Pancreas (tissue), 10 donors: ENCODE results near the gene ME3. TPM values are rescaled to one million over a fixed set of nuclear protein-coding genes. Genes with fewer than 3 reads are reported as not detected.

Source experiments
- ATAC-seq, 4 donors: fragments of 200-7000 bp; cut with Tn5 transposase; one replicate each; pipeline versions ENCODE4 v1.8.0 to v1.9.1; 2020; ENCODE audit warnings: mild to moderate bottlenecking in 4 of 4, moderate library complexity in 4 of 4
- DNase-seq, 6 donors: peaks; one replicate each; pipeline ENCODE4 v3.0.0-alpha.2; 2020
- FAIRE-seq: peaks from 2 replicates; lab custom pipeline; 2012; peaks lifted over from hg19 to GRCh38; lab: Jason Lieb, UNC
- H3K27ac ChIP-seq, 4 donors: fragments of 200-600 bp; sonication (generic); 1 replicate in 3 of 4; 2 replicates in 1 of 4; pipeline versions ENCODE4 v1.5.0 to v1.8.0; 2020
- H3K27me3 ChIP-seq, 4 donors: fragments of 200-600 bp; one replicate each; pipeline ENCODE4 v1.8.0; 2021
- H3K36me3 ChIP-seq, 3 donors: fragments of 200-600 bp; sonication (generic) in 1 of 3; one replicate each; pipeline versions ENCODE4 v1.5.0 to v1.8.0; 2020 to 2021
- H3K4me1 ChIP-seq, 3 donors: fragments of 200-600 bp; one replicate each; pipeline ENCODE4 v1.8.0; 2021
- H3K4me3 ChIP-seq, 4 donors: fragments of 200-600 bp; sonication (generic) in 2 of 4; one replicate each; pipeline versions ENCODE4 v1.5.0 to v1.8.0; 2020 to 2021
- H3K9me3 ChIP-seq, 4 donors: fragments of 200-600 bp; one replicate each; pipeline ENCODE4 v1.8.0; 2021
- WGBS, 2 donors: extraction: QIAGEN DNeasy Blood & Tissue Kit; methylation state at CpG; one replicate each; pipeline ENCODE4 v1.1.7; 2013; 5-methylcytosine and 5-hydroxymethylcytosine counted together
- intact Hi-C, 3 donors: fragments of 100-400 bp; cut with DNase I; formaldehyde crosslinking; loops; one replicate each; pipeline versions ENCODE4 v1.11.1 to v1.14.2; 2022
- polyA plus RNA-seq, 2 donors: library from polyadenylated mRNA; stranded (reverse); fragments of 200-250 nt; gene quantifications; one replicate each; pipeline ENCODE4 v1.2.3, GENCODE V29; 2013
- total RNA-seq, 6 donors: library from RNA; stranded (reverse); fragmentation: NEBNext Ultra II Directional in 4 of 6; extraction: Animal tissue kit (Norgen Biotek cat#: 25700) in 4 of 6; gene quantifications; one replicate each; pipeline versions ENCODE4 v1.2.1 to v1.2.4, GENCODE V29; 2021 to 2023
- TF ChIP-seq, protein P1 (sequence below), 4 donors: fragments of 200-600 bp; sonication (generic) in 3 of 4; IDR thresholded peaks; one replicate each; pipeline versions ENCODE4 v1.5.0 to v1.8.0; 2021; ENCODE audit warnings: antibody characterized with exemption in 4 of 4
- donor health status: healthy with polysubstance abuse.
- donor health status: DM: no; HTN: no; CAD: no; lungs with moderate emphysema.
- donor health status: DM: no; HTN: no; CAD: no.
- donor health status: control.
- donor health status: control.
- donor health status: Bipolar disorder and iron deficiency.
- donor health status: DM: yes; HTN: yes; CAD: no.
- donor health status: DM: no; HTN: no; CAD: no.
- donor health status: DM: no; HTN: no; CAD: no.
- donor health status: DM: yes; HTN: yes; CAD: no.

ME3 gene
- total and polyA plus RNA-seq, 8 donors = 6.5 to 38.8 (median 13.2) TPM

GRCh38 chr11:86446163-86446923, 226.1 kb downstream of the ME3 start:
- no peaks in the 10 kb centered on the region for H3K4me1 ChIP-seq
- H3K36me3 ChIP-seq = no peaks in the 10 kb centered on the region
- intact Hi-C loops = no loop called here
- no peak overlapping the region for H3K27ac ChIP-seq
- no peaks in the 10 kb centered on the region for H3K27me3 ChIP-seq
- TF ChIP-seq, protein P1, sequence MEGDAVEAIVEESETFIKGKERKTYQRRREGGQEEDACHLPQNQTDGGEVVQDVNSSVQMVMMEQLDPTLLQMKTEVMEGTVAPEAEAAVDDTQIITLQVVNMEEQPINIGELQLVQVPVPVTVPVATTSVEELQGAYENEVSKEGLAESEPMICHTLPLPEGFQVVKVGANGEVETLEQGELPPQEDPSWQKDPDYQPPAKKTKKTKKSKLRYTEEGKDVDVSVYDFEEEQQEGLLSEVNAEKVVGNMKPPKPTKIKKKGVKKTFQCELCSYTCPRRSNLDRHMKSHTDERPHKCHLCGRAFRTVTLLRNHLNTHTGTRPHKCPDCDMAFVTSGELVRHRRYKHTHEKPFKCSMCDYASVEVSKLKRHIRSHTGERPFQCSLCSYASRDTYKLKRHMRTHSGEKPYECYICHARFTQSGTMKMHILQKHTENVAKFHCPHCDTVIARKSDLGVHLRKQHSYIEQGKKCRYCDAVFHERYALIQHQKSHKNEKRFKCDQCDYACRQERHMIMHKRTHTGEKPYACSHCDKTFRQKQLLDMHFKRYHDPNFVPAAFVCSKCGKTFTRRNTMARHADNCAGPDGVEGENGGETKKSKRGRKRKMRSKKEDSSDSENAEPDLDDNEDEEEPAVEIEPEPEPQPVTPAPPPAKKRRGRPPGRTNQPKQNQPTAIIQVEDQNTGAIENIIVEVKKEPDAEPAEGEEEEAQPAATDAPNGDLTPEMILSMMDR (IDR thresholded peaks at IDR 0.05) = no peak
- DNase-seq (no peak), FAIRE-seq (no peak), ATAC-seq (no peak)
- H3K4me3 ChIP-seq = no peak overlapping the region
- 90 to 94% methylated on average over 8 of the region's 8 CpGs for WGBS, 2 donors
- H3K9me3 ChIP-seq = no peaks in the 10 kb centered on the region

- no peaks in the 10 kb centered on the region for H3K4me1 ChIP-seq
- no peak overlapping the region for H3K4me3 ChIP-seq
- WGBS, 2 donors = 100% methylated on average over 1 of the region's 1 CpG
- ATAC-seq (no peak), FAIRE-seq (no peak), DNase-seq (no peak)
- intact Hi-C loops = no loop called here
- H3K27ac ChIP-seq = no peak overlapping the region
- TF ChIP-seq, protein P1 (IDR thresholded peaks at IDR 0.05) = no peak
- no peaks in the 10 kb centered on the region for H3K9me3 ChIP-seq
- H3K36me3 ChIP-seq = no peaks in the 10 kb centered on the region
- no peaks in the 10 kb centered on the region for H3K27me3 ChIP-seq
These were observed 227.4 kb downstream of the ME3 start for GRCh38 chr11:86444981-86445380.

GRCh38 chr11:86443415-86443814, 229.0 kb downstream of the ME3 start:
- WGBS, 2 donors = 2 to 6% methylated on average over 1 of the region's 1 CpG
- intact Hi-C loops = no loop called here
- H3K4me3 ChIP-seq = no peak overlapping the region
- DNase-seq = no peak
- TF ChIP-seq, protein P1 (IDR thresholded peaks at IDR 0.05) = no peak
- H3K27ac ChIP-seq = no peak overlapping the region
- no peak for ATAC-seq
- FAIRE-seq = no peak
- no peaks in the 10 kb centered on the region for H3K27me3 ChIP-seq
- H3K9me3 ChIP-seq = no peaks in the 10 kb centered on the region
- peaks cover 0 to 4% (median 0%) of the 10 kb centered on the region in 3 donors for H3K4me1 ChIP-seq
- no peaks in the 10 kb centered on the region for H3K36me3 ChIP-seq

- Histone ChIP-seq H3K27me3 (no peaks in the 10 kb centered on the region), H3K4me1 (peaks cover 0 to 6% (median 0%) of the 10 kb centered on the region in 3 donors), H3K9me3 (no peaks in the 10 kb centered on the region), H3K4me3 (no peak overlapping the region), H3K27ac (no peak overlapping the region), H3K36me3 (no peaks in the 10 kb centered on the region)
- TF ChIP-seq, protein P1 (IDR thresholded peaks at IDR 0.05) = no peak
- intact Hi-C loops = no loop called here
- FAIRE-seq = no peak
- 85 to 91% methylated on average over 5 of the region's 5 CpGs for WGBS, 2 donors
- DNase-seq = no peak
- ATAC-seq = no peak
These were observed 229.6 kb downstream of the ME3 start for GRCh38 chr11:86442827-86443226.

GRCh38 chr11:86442420-86442819, 230.0 kb downstream of the ME3 start:
- Histone ChIP-seq H3K4me1 (peaks cover 0 to 6% (median 0%) of the 10 kb centered on the region in 3 donors), H3K27me3 (no peaks in the 10 kb centered on the region), H3K4me3 (no peak overlapping the region), H3K9me3 (no peaks in the 10 kb centered on the region), H3K36me3 (no peaks in the 10 kb centered on the region), H3K27ac (no peak overlapping the region)
- no peak for DNase-seq
- intact Hi-C loops = no loop called here
- ATAC-seq = peak in 2 of 4 donors; percentile 8 to 40
- TF ChIP-seq, protein P1 (IDR thresholded peaks at IDR 0.05) = no peak
- no peak for FAIRE-seq
- 83 to 88% methylated on average over 2 of the region's 2 CpGs for WGBS, 2 donors
